GM21576 (cell line): ENCODE measurements around the gene NUDT15.
A peak's percentile ranks its signal among the peaks of the same experiment; 100 is the strongest.
"Not testable (repeated sequence)": the region's sequence is repeated elsewhere in the genome, so short reads cannot be mapped to it uniquely, and the experiment has no call there.

Experiments used
- ATAC-seq: cut with Tn5 transposase; IDR thresholded peaks from one replicate; pipeline ENCODE4 v1.9.1; 2021; ENCODE audit warnings: mild to moderate bottlenecking, moderate library complexity; ENCODE audit not compliant: unreplicated experiment

Gene NUDT15

GRCh38 chr13:48040896-48041295 is 3.4 kb downstream of the NUDT15 start:
- no peak for ATAC-seq

- no peak for ATAC-seq
Measured at GRCh38 chr13:48042894-48043293, 5.4 kb downstream of the NUDT15 start.

GRCh38 chr13:48043789-48044503 is 6.4 kb downstream of the NUDT15 start:
- ATAC-seq = no peak

- no peak for ATAC-seq
Measured at GRCh38 chr13:48050550-48050949, 13.0 kb downstream of the NUDT15 start.

- ATAC-seq = no peak
Measured at GRCh38 chr13:48054601-48055000, 17.1 kb downstream of the NUDT15 start.

- ATAC-seq = no peak
Measured at GRCh38 chr13:48055712-48056111, 18.2 kb downstream of the NUDT15 start.

GRCh38 chr13:48058536-48058935 is 21.0 kb downstream of the NUDT15 start:
- not testable (repeated sequence) for ATAC-seq

GRCh38 chr13:48059951-48060350 is 22.4 kb downstream of the NUDT15 start:
- not testable (repeated sequence) for ATAC-seq

- ATAC-seq = no peak
Measured at GRCh38 chr13:48066310-48066989, 28.9 kb downstream of the NUDT15 start.

- ATAC-seq = no peak
Measured at GRCh38 chr13:48068036-48068435, 30.5 kb downstream of the NUDT15 start.

GRCh38 chr13:48068952-48069351 is 31.4 kb downstream of the NUDT15 start:
- no peak for ATAC-seq

- ATAC-seq = no peak
Measured at GRCh38 chr13:48069573-48069972, 32.0 kb downstream of the NUDT15 start.

GRCh38 chr13:48070942-48071341 is 33.4 kb downstream of the NUDT15 start:
- no peak for ATAC-seq

GRCh38 chr13:48072304-48072703 is 34.8 kb downstream of the NUDT15 start:
- ATAC-seq = no peak

GRCh38 chr13:48072787-48073186 is 35.3 kb downstream of the NUDT15 start:
- ATAC-seq = no peak

GRCh38 chr13:48074006-48074405 is 36.5 kb downstream of the NUDT15 start:
- no peak for ATAC-seq

- ATAC-seq = peak; percentile 100
Measured at GRCh38 chr13:48078251-48078656, 40.7 kb downstream of the NUDT15 start.

- no peak for ATAC-seq
Measured at GRCh38 chr13:48081739-48082138, 44.2 kb downstream of the NUDT15 start.

GRCh38 chr13:48086272-48086671 is 48.7 kb downstream of the NUDT15 start:
- no peak for ATAC-seq

- no peak for ATAC-seq
Measured at GRCh38 chr13:48093588-48093987, 56.1 kb downstream of the NUDT15 start.

GRCh38 chr13:48094404-48094780 is 56.9 kb downstream of the NUDT15 start:
- no peak for ATAC-seq

- peak; percentile 91 for ATAC-seq
Measured at GRCh38 chr13:48094781-48095502, 57.4 kb downstream of the NUDT15 start, which contains the start of gene MED4. TSS of gene MED4 (minus strand) at chr13:48095104. CDS start at chr13:48095078, 26 bp downstream.
